ENCODE measurements around the gene TFCP2L1. TPM values are rescaled to one million over a fixed set of nuclear protein-coding genes. Genes with fewer than 3 reads are reported as not detected.
"Not testable (repeated sequence)": the region's sequence is repeated elsewhere in the genome, so short reads cannot be mapped to it uniquely, and the experiment has no call there.

The TFCP2L1 gene
- total and polyA plus RNA-seq, 7 experiments from 2014 or later, result 0.19 to 0.24 TPM; not detected in 5

GRCh38 chr2:121269436-121269835, 15.6 kb downstream of the TFCP2L1 start:
- H3K27ac Mint-ChIP-seq; H3K27me3 ChIP-seq (ENCODE audit: control insufficient read depth in 2 of 2, insufficient read depth in 2 of 2, low read length in 2 of 2): not testable (repeated sequence)

DNA sequence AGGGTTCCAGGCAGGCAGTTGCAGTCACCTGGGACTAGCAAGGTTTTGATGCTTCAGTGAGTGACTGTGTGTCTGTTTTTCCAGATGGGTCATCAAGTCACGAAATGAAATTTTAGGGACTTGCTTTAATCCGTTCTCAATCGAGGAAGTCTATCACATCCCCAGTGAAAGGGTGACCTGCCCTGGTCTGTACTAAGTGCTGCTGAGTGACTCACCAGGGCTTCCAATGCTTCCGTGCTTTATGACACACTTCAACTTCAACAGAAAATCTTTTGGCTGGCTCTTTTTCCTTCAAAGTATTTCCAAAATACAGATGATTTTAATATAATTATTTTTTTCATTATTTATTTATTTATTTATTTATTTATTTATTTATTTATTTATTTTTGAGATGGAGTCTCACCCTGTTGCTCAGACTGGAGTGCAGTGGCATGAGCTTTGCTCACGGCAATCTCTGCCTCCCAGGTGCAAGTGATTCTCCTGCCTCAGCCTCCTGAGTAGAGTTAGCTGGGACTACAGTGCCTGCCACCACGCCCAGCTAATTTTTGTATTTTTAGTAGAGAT, 18.4 kb downstream of the TFCP2L1 start:
- Histone ChIP-seq H3K4me1 (ENCODE audit: control insufficient read depth in 2 of 2, insufficient read depth in 2 of 2, low read length in 2 of 2) (no peaks in the 10 kb centered on the region), H3K27me3 (ENCODE audit: control insufficient read depth in 2 of 2, insufficient read depth in 2 of 2, low read length in 2 of 2) (no peaks in the 10 kb centered on the region), H3K4me3 (ENCODE audit: low read length) (no peak overlapping the region), H3K9me3 (ENCODE audit: control insufficient read depth in 2 of 3, low read length in 3 of 3) (no peaks in the 10 kb centered on the region), H3K36me3 (ENCODE audit: control insufficient read depth in 2 of 3, insufficient read depth in 3 of 3, low read length in 3 of 3) (no peaks in the 10 kb centered on the region), H3K27ac (ENCODE audit: low read depth, low read length) (no peak overlapping the region)
- peaks cover 0 to 6% (median 4%) of the 10 kb centered on the region in 5 donors for H3K27me3 Mint-ChIP-seq
- H3K9me3 Mint-ChIP-seq, result peaks cover 0 to 4% (median 0%) of the 10 kb centered on the region in 11 donors
- H3K36me3 Mint-ChIP-seq, result no peaks in the 10 kb centered on the region
- no peaks in the 10 kb centered on the region for H3K4me1 Mint-ChIP-seq
- ChIA-PET POLR2A (no interaction called here), CTCF (no interaction called here)
- no peak for DNase-seq
- ATAC-seq, result no peak
- no peak overlapping the region for H3K4me3 Mint-ChIP-seq
- intact Hi-C loops (cut with micrococcal nuclease), result no loop called here
- no peak overlapping the region for H3K27ac Mint-ChIP-seq

More at GRCh38 chr2:121269436-121269835, 15.6 kb downstream of the TFCP2L1 start:
- H3K27ac ChIP-seq (ENCODE audit: low read depth, low read length); H3K4me1 ChIP-seq (ENCODE audit: control insufficient read depth in 2 of 2, insufficient read depth in 2 of 2, low read length in 2 of 2); H3K36me3 Mint-ChIP-seq; POLR2A ChIA-PET; H3K4me3 ChIP-seq (ENCODE audit: low read length); DNase-seq; H3K36me3 ChIP-seq (ENCODE audit: control insufficient read depth in 2 of 3, insufficient read depth in 3 of 3, low read length in 3 of 3); H3K4me3 Mint-ChIP-seq; H3K9me3 Mint-ChIP-seq; intact Hi-C loops (cut with micrococcal nuclease); H3K4me1 Mint-ChIP-seq; H3K9me3 ChIP-seq (ENCODE audit: control insufficient read depth in 2 of 3, low read length in 3 of 3); CTCF ChIA-PET; ATAC-seq: not testable (repeated sequence)
- H3K27me3 Mint-ChIP-seq, result peaks cover 0 to 17% (median 8%) of the 10 kb centered on the region in 5 donors

- H3K27ac Mint-ChIP-seq, result no peak overlapping the region
- H3K4me3 Mint-ChIP-seq, result no peak overlapping the region
- no peaks in the 10 kb centered on the region for H3K4me1 ChIP-seq (ENCODE audit: control insufficient read depth in 2 of 2, insufficient read depth in 2 of 2, low read length in 2 of 2)
- no peaks in the 10 kb centered on the region for H3K27me3 ChIP-seq (ENCODE audit: control insufficient read depth in 2 of 2, insufficient read depth in 2 of 2, low read length in 2 of 2)
- ATAC-seq (no peak), DNase-seq (no peak)
- intact Hi-C loops (cut with micrococcal nuclease), result no loop called here
- no peaks in the 10 kb centered on the region for H3K36me3 ChIP-seq (ENCODE audit: control insufficient read depth in 2 of 3, insufficient read depth in 3 of 3, low read length in 3 of 3)
- H3K27me3 Mint-ChIP-seq, result peaks cover 0 to 6% (median 4%) of the 10 kb centered on the region in 5 donors
- peaks cover 0 to 4% (median 0%) of the 10 kb centered on the region in 11 donors for H3K9me3 Mint-ChIP-seq
- POLR2A ChIA-PET, result no interaction called here
- H3K36me3 Mint-ChIP-seq, result no peaks in the 10 kb centered on the region
- CTCF ChIA-PET, result no interaction called here
- no peak overlapping the region for H3K27ac ChIP-seq (ENCODE audit: low read depth, low read length)
- H3K4me3 ChIP-seq (ENCODE audit: low read length), result no peak overlapping the region
- H3K4me1 Mint-ChIP-seq, result no peaks in the 10 kb centered on the region
- H3K9me3 ChIP-seq (ENCODE audit: control insufficient read depth in 2 of 3, low read length in 3 of 3), result no peaks in the 10 kb centered on the region
Measured at GRCh38 chr2:121263996-121264715, 20.8 kb downstream of the TFCP2L1 start.

- H3K36me3 ChIP-seq (ENCODE audit: control insufficient read depth in 2 of 3, insufficient read depth in 3 of 3, low read length in 3 of 3), result no peaks in the 10 kb centered on the region
- H3K36me3 Mint-ChIP-seq, result no peaks in the 10 kb centered on the region
- CTCF ChIA-PET, result no interaction called here
- DNase-seq (no peak), ATAC-seq (no peak)
- H3K27ac ChIP-seq (ENCODE audit: low read depth, low read length), result no peak overlapping the region
- no peaks in the 10 kb centered on the region for H3K27me3 ChIP-seq (ENCODE audit: control insufficient read depth in 2 of 2, insufficient read depth in 2 of 2, low read length in 2 of 2)
- peaks cover 0 to 3% (median 0%) of the 10 kb centered on the region in 7 donors for H3K4me1 Mint-ChIP-seq
- no peak overlapping the region for H3K4me3 Mint-ChIP-seq
- no peaks in the 10 kb centered on the region for H3K9me3 Mint-ChIP-seq
- no peaks in the 10 kb centered on the region for H3K4me1 ChIP-seq (ENCODE audit: control insufficient read depth in 2 of 2, insufficient read depth in 2 of 2, low read length in 2 of 2)
- H3K27me3 Mint-ChIP-seq, result peaks cover 6 to 24% (median 10%) of the 10 kb centered on the region in 5 donors
- no peak overlapping the region for H3K4me3 ChIP-seq (ENCODE audit: low read length)
- no peaks in the 10 kb centered on the region for H3K9me3 ChIP-seq (ENCODE audit: control insufficient read depth in 2 of 3, low read length in 3 of 3)
- intact Hi-C loops (cut with micrococcal nuclease), result no loop called here
- H3K27ac Mint-ChIP-seq, result no peak overlapping the region
- POLR2A ChIA-PET, result no interaction called here
Measured at GRCh38 chr2:121260370-121261154, 24.4 kb downstream of the TFCP2L1 start.

GRCh38 chr2:121258051-121258450, 27.0 kb downstream of the TFCP2L1 start:
- DNase-seq (no peak), ATAC-seq (no peak)
- H3K4me1 ChIP-seq (ENCODE audit: control insufficient read depth in 2 of 2, insufficient read depth in 2 of 2, low read length in 2 of 2), result no peaks in the 10 kb centered on the region
- Mint-ChIP-seq H3K4me3 (no peak overlapping the region), H3K4me1 (peaks cover 0 to 3% (median 0%) of the 10 kb centered on the region in 7 donors), H3K27ac (no peak overlapping the region), H3K36me3 (no peaks in the 10 kb centered on the region), H3K9me3 (no peaks in the 10 kb centered on the region), H3K27me3 (peaks cover 6 to 26% (median 10%) of the 10 kb centered on the region in 5 donors)
- intact Hi-C loops (cut with micrococcal nuclease), result no loop called here
- ChIA-PET CTCF (no interaction called here), POLR2A (no interaction called here)
- H3K9me3 ChIP-seq (ENCODE audit: control insufficient read depth in 2 of 3, low read length in 3 of 3), result no peaks in the 10 kb centered on the region
- no peak overlapping the region for H3K4me3 ChIP-seq (ENCODE audit: low read length)
- H3K27me3 ChIP-seq (ENCODE audit: control insufficient read depth in 2 of 2, insufficient read depth in 2 of 2, low read length in 2 of 2), result no peaks in the 10 kb centered on the region
- H3K36me3 ChIP-seq (ENCODE audit: control insufficient read depth in 2 of 3, insufficient read depth in 3 of 3, low read length in 3 of 3), result no peaks in the 10 kb centered on the region
- H3K27ac ChIP-seq (ENCODE audit: low read depth, low read length), result no peak overlapping the region

GRCh38 chr2:121257480-121257840, 27.5 kb downstream of the TFCP2L1 start:
- Histone ChIP-seq H3K27me3 (ENCODE audit: control insufficient read depth in 2 of 2, insufficient read depth in 2 of 2, low read length in 2 of 2) (no peaks in the 10 kb centered on the region), H3K4me1 (ENCODE audit: control insufficient read depth in 2 of 2, insufficient read depth in 2 of 2, low read length in 2 of 2) (no peaks in the 10 kb centered on the region), H3K4me3 (ENCODE audit: low read length) (no peak overlapping the region), H3K36me3 (ENCODE audit: control insufficient read depth in 2 of 3, insufficient read depth in 3 of 3, low read length in 3 of 3) (no peaks in the 10 kb centered on the region), H3K27ac (ENCODE audit: low read depth, low read length) (no peak overlapping the region), H3K9me3 (ENCODE audit: control insufficient read depth in 2 of 3, low read length in 3 of 3) (no peaks in the 10 kb centered on the region)
- Mint-ChIP-seq H3K4me3 (no peak overlapping the region), H3K4me1 (peaks cover 0 to 3% (median 0%) of the 10 kb centered on the region in 7 donors), H3K27ac (no peak overlapping the region), H3K27me3 (peaks cover 6 to 26% (median 10%) of the 10 kb centered on the region in 5 donors), H3K36me3 (no peaks in the 10 kb centered on the region), H3K9me3 (no peaks in the 10 kb centered on the region)
- ChIA-PET POLR2A (no interaction called here), CTCF (no interaction called here)
- no peak for ATAC-seq
- intact Hi-C loops (cut with micrococcal nuclease), result no loop called here
- no peak for DNase-seq
